PC-9 (cell line): ENCODE results near the gene THBD.

Source experiments
- CTCF ChIP-seq: fragments of 200-600 bp; sonication (generic); conservative IDR thresholded peaks from 2 replicates; pipeline ENCODE4 v1.6.1; 2017; ENCODE audit warnings: mixed run types, antibody characterized with exemption, mild to moderate bottlenecking, moderate library complexity
- EZH2 ChIP-seq: fragments of 200-600 bp; sonication (generic); IDR thresholded peaks from 2 replicates; pipeline ENCODE4 v1.8.0; 2017; ENCODE audit warnings: antibody characterized with exemption, low read depth

- no peak for TF ChIP-seq CTCF
- no peak for TF ChIP-seq EZH2
Observed at GRCh38 chr20:23097636-23098580, 48.4 kb upstream of the THBD start.
